ENCODE results near the gene DNAJC9. TPM values are rescaled to one million over a fixed set of nuclear protein-coding genes. Genes with fewer than 3 reads are reported as not detected.

Gene DNAJC9
- total and polyA plus RNA-seq, 10 donors: 12.1 to 34.8 (median 20.7) TPM

DNA sequence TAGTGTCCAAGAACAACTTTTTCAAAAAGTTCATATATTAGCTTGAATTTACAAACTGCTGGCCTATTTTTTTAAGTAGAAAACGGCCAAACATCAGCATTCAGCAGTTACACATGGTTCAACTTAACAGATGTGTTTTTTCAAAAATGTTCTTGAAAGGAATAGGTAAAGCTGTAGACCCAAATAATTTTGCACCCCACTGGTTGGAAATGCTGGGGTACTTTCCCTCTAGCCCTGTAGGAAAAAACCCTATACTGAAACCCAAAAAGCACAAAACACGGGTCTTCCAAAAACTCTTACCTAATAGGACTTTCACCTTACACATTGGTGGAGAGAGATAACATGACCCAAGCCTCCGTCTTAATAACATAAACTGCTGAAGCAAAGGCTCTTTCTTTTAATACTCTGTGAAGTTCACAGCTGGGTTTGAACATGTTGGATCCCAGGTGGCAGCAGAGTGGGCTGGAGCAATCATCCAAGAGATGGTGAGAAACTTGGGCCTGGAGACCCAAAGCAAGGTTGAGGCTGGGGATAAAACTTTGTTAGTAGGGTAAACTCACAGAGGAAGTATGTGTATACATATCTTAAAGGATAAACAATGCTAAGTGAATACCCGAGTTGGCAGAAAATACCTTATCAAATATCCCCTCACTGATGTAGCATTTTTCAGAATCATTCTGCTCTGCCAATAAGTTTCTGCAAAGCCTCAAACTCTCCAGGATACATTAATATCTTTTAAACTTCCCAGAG is 629 bp upstream of the DNAJC9 start:
- Histone ChIP-seq H3K4me1 (peaks cover 22 to 82% (median 64%) of the 10 kb centered on the region in 6 donors), H3K36me3 (peaks cover 0 to 62% (median 30%) of the 10 kb centered on the region in 6 donors), H3K27ac (peak overlapping the region; percentile 80 to 94 (median 90)), H3K9me3 (no peaks in the 10 kb centered on the region), H3K27me3 (replicated peaks in 1 of 7) (no peaks in the 10 kb centered on the region), H3K4me3 (peak overlapping the region; percentile 82 to 99 (median 92))
- 34 to 50% (median 44%) methylated on average over 4 of the region's 4 CpGs for WGBS, 5 donors
- no peak for DNase-seq
- TF ChIP-seq POLR2A (IDR thresholded peaks at IDR 0.05) (no peak), POLR2AphosphoS5 (IDR thresholded peaks at IDR 0.05) (no peak)
- TF ChIP-seq, protein P1, sequence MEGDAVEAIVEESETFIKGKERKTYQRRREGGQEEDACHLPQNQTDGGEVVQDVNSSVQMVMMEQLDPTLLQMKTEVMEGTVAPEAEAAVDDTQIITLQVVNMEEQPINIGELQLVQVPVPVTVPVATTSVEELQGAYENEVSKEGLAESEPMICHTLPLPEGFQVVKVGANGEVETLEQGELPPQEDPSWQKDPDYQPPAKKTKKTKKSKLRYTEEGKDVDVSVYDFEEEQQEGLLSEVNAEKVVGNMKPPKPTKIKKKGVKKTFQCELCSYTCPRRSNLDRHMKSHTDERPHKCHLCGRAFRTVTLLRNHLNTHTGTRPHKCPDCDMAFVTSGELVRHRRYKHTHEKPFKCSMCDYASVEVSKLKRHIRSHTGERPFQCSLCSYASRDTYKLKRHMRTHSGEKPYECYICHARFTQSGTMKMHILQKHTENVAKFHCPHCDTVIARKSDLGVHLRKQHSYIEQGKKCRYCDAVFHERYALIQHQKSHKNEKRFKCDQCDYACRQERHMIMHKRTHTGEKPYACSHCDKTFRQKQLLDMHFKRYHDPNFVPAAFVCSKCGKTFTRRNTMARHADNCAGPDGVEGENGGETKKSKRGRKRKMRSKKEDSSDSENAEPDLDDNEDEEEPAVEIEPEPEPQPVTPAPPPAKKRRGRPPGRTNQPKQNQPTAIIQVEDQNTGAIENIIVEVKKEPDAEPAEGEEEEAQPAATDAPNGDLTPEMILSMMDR (IDR thresholded peaks at IDR 0.05 in 8 of 11, conservative IDR thresholded peaks at IDR 0.05 in 3 of 11): no peak
- intact Hi-C loops (cut with DNase I; ENCODE audit: low total_unique reads): loop anchor here (10.0 kb wide), 1 partner anchor 153 kb away; the partner anchor contains the start of gene P4HA1

DNA sequence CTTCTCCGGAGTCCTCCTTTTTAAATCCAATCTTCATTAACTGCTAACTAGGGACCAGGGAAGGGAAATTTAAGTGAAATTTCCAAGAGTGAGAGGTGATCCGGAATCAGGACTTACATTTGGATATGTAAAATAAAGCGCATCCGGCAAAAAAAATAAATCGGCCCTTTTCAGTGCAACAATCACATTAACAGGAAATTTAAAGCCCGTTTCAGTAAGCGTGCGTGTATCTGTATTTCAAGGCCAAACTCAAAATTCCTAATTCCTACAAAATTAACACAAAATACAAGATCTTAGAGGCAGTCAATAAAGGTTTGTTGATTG is 771 bp downstream of the DNAJC9 start:
- peak overlapping the region; percentile 80 to 94 (median 90) for H3K27ac ChIP-seq
- no peaks in the 10 kb centered on the region for H3K27me3 ChIP-seq (replicated peaks in 1 of 7)
- peak overlapping the region; percentile 82 to 99 (median 92) for H3K4me3 ChIP-seq
- WGBS, 5 donors: 2 to 6% (median 4%) methylated on average over 8 of the region's 8 CpGs
- TF ChIP-seq, protein P1 (IDR thresholded peaks at IDR 0.05 in 8 of 11, conservative IDR thresholded peaks at IDR 0.05 in 3 of 11): no peak
- no peak for TF ChIP-seq POLR2AphosphoS5 (IDR thresholded peaks at IDR 0.05)
- H3K4me1 ChIP-seq: peaks cover 16 to 72% (median 57%) of the 10 kb centered on the region in 6 donors
- peaks cover 0 to 74% (median 42%) of the 10 kb centered on the region in 6 donors for H3K36me3 ChIP-seq
- intact Hi-C loops (cut with DNase I; ENCODE audit: low total_unique reads): loop anchor here (10.0 kb wide), 1 partner anchor 151 kb away; the partner anchor contains the start of gene P4HA1
- DNase-seq: no peak
- H3K9me3 ChIP-seq: no peaks in the 10 kb centered on the region

DNA sequence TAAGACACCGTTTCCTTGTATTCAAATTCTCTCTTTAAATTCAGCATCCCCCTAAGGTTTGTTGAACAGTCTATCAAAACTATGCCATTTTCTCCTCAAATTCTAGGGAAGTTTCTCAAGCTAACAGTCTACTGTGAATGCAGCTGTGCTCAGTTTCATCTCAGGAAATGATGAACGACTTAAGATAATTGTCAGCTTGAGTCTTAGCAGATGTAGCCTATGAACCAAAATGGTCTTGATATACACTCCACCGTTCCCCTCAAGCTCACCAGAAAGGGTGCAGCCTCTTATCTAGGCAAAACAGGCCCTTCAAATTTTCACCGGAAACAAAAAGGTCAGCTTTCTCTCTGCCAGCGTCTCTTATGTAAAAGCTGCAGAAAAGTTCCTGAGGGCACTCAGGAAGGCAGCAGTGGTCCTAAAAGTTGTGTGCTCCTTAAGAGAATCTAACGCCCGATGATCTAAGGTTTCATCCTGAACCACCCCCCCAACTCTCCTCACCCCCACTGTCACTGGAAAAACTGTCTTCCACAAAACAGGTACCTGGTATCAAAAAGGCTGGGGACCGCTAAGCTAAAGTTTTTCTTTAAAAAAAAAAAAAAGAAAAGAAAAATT is 2.1 kb downstream of the DNAJC9 start:
- 24 to 32% (median 28%) methylated on average over 8 of the region's 8 CpGs for WGBS, 5 donors

More for the DNA sequence above, 2.1 kb downstream of the DNAJC9 start:
- H3K36me3 ChIP-seq: peaks cover 0 to 74% (median 49%) of the 10 kb centered on the region in 6 donors
- no peaks in the 10 kb centered on the region for H3K9me3 ChIP-seq
- H3K4me3 ChIP-seq: peak overlapping the region in 5 of 8 donors; percentile 89 to 99 (median 96)
- peak overlapping the region in 6 of 8 donors; percentile 19 to 93 (median 90) for H3K27ac ChIP-seq
- intact Hi-C loops (cut with DNase I; ENCODE audit: low total_unique reads): loop anchor here (10.0 kb wide), 1 partner anchor 150 kb away; the partner anchor contains the start of gene P4HA1
- TF ChIP-seq, protein P1 (IDR thresholded peaks at IDR 0.05 in 8 of 11, conservative IDR thresholded peaks at IDR 0.05 in 3 of 11): no peak
- TF ChIP-seq POLR2AphosphoS5 (IDR thresholded peaks at IDR 0.05): peak in 1 of 3 donors; percentile 22
- H3K27me3 ChIP-seq (replicated peaks in 1 of 7): no peaks in the 10 kb centered on the region
- no peak for DNase-seq
- H3K4me1 ChIP-seq: peaks cover 10 to 59% (median 47%) of the 10 kb centered on the region in 6 donors
